WTC11 (cell line): ENCODE measurements around the gene MYOZ3.

Experiments
- ELF4 ChIP-seq: sonication (generic); formaldehyde crosslinking; IDR thresholded peaks from 2 replicates; pipeline ENCODE4 v1.8.1; 2022; ENCODE audit warnings: low read depth, mild to moderate bottlenecking, moderate library complexity, missing genetic modification reagents
- TEAD4 ChIP-seq: sonication (generic); formaldehyde crosslinking; IDR thresholded peaks from 2 replicates; pipeline ENCODE4 v1.8.0; 2022; ENCODE audit warnings: mild to moderate bottlenecking, missing genetic modification reagents
- TP53 ChIP-seq: sonication (generic); formaldehyde crosslinking; IDR thresholded peaks from 2 replicates; pipeline ENCODE4 v1.8.1; 2023; ENCODE audit warnings: mild to moderate bottlenecking, missing genetic modification reagents
- ZNF138 ChIP-seq: sonication (generic); formaldehyde crosslinking; conservative IDR thresholded peaks from 2 replicates; pipeline ENCODE4 v1.8.1; 2022; ENCODE audit warnings: mild to moderate bottlenecking, moderate library complexity, missing genetic modification reagents
- ZNF219 ChIP-seq: sonication (generic); formaldehyde crosslinking; IDR thresholded peaks from 2 replicates; pipeline ENCODE4 v1.8.0; 2023; ENCODE audit warnings: missing genetic modification reagents, mild to moderate bottlenecking, borderline replicate concordance
- TF ChIP-seq, protein P1 (sequence below): fragments of 250-450 bp; sonication (Bioruptor Pico); IDR thresholded peaks from 2 replicates; pipeline ENCODE4 v1.9.0; 2021; ENCODE audit warnings: mild to moderate bottlenecking
- TF ChIP-seq, protein P2 (sequence below): sonication (generic); formaldehyde crosslinking; IDR thresholded peaks from 2 replicates; pipeline ENCODE4 v1.8.1; 2022; ENCODE audit warnings: low read depth, missing genetic modification reagents, borderline replicate concordance
- TF ChIP-seq, protein P3 (sequence below): fragments of 250-450 bp; sonication (Bioruptor Pico); IDR thresholded peaks from 2 replicates; pipeline ENCODE4 v2.1.2; 2022; ENCODE audit warnings: mild to moderate bottlenecking, moderate library complexity
- TF ChIP-seq, protein P4 (sequence below): fragments of 200-600 bp; IDR thresholded peaks from 2 replicates; pipeline ENCODE4 v1.8.0; 2022; ENCODE audit warnings: antibody characterized with exemption
- TF ChIP-seq, protein P5 (sequence below): sonication (generic); formaldehyde crosslinking; IDR thresholded peaks from 2 replicates; pipeline ENCODE4 v1.8.1; 2022; ENCODE audit warnings: mild to moderate bottlenecking, missing genetic modification reagents, moderate library complexity, borderline replicate concordance

DNA sequence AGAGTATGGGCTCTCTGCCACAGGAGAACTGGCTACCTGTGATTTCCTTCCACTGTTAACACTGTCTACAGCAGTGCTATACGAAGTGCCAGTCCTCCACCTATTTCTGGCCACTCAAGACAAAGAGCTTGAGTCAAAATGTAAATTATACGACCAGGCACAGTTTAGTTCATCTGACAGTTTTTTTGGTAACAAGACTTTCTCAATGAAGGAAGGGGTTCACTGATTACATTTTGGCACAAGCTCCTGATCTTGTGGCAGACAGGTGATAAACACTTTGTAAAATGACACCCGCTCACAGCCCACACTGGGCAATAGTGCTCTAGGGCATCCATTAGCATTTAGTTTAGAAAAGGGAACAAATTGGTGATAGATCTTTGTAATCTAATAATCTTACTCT lies 31.2 kb downstream of the MYOZ3 start:
- TF ChIP-seq, protein P1, sequence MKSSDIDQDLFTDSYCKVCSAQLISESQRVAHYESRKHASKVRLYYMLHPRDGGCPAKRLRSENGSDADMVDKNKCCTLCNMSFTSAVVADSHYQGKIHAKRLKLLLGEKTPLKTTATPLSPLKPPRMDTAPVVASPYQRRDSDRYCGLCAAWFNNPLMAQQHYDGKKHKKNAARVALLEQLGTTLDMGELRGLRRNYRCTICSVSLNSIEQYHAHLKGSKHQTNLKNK (CRISPR knock-in tag): no peak
- TF ChIP-seq, protein P2, sequence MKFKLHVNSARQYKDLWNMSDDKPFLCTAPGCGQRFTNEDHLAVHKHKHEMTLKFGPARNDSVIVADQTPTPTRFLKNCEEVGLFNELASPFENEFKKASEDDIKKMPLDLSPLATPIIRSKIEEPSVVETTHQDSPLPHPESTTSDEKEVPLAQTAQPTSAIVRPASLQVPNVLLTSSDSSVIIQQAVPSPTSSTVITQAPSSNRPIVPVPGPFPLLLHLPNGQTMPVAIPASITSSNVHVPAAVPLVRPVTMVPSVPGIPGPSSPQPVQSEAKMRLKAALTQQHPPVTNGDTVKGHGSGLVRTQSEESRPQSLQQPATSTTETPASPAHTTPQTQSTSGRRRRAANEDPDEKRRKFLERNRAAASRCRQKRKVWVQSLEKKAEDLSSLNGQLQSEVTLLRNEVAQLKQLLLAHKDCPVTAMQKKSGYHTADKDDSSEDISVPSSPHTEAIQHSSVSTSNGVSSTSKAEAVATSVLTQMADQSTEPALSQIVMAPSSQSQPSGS: no peak
- TF ChIP-seq, protein P3, sequence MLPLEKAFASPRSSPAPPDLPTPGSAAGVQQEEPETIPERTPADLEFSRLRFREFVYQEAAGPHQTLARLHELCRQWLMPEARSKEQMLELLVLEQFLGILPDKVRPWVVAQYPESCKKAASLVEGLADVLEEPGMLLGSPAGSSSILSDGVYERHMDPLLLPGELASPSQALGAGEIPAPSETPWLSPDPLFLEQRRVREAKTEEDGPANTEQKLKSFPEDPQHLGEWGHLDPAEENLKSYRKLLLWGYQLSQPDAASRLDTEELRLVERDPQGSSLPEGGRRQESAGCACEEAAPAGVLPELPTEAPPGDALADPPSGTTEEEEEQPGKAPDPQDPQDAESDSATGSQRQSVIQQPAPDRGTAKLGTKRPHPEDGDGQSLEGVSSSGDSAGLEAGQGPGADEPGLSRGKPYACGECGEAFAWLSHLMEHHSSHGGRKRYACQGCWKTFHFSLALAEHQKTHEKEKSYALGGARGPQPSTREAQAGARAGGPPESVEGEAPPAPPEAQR (CRISPR knock-in tag): no peak
- TF ChIP-seq TEAD4: no peak
- TF ChIP-seq, protein P4, sequence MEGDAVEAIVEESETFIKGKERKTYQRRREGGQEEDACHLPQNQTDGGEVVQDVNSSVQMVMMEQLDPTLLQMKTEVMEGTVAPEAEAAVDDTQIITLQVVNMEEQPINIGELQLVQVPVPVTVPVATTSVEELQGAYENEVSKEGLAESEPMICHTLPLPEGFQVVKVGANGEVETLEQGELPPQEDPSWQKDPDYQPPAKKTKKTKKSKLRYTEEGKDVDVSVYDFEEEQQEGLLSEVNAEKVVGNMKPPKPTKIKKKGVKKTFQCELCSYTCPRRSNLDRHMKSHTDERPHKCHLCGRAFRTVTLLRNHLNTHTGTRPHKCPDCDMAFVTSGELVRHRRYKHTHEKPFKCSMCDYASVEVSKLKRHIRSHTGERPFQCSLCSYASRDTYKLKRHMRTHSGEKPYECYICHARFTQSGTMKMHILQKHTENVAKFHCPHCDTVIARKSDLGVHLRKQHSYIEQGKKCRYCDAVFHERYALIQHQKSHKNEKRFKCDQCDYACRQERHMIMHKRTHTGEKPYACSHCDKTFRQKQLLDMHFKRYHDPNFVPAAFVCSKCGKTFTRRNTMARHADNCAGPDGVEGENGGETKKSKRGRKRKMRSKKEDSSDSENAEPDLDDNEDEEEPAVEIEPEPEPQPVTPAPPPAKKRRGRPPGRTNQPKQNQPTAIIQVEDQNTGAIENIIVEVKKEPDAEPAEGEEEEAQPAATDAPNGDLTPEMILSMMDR: no peak
- TF ChIP-seq ELF4: no peak
- TF ChIP-seq, protein P5, sequence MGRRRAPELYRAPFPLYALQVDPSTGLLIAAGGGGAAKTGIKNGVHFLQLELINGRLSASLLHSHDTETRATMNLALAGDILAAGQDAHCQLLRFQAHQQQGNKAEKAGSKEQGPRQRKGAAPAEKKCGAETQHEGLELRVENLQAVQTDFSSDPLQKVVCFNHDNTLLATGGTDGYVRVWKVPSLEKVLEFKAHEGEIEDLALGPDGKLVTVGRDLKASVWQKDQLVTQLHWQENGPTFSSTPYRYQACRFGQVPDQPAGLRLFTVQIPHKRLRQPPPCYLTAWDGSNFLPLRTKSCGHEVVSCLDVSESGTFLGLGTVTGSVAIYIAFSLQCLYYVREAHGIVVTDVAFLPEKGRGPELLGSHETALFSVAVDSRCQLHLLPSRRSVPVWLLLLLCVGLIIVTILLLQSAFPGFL: no peak
- no peak for TF ChIP-seq ZNF219 (CRISPR knock-in tag)
- TF ChIP-seq TP53 (CRISPR knock-in tag): no peak
- TF ChIP-seq ZNF138 (CRISPR knock-in tag): no peak
